ENCODE data around the gene OR8B8.

GRCh38 chr11:124483422-124483821 is 37.9 kb upstream of the OR8B8 start:
- no peak for TF ChIP-seq CTCF (IDR thresholded peaks at IDR 0.05)
- TF ChIP-seq EP300 (IDR thresholded peaks at IDR 0.05), result no peak

Measured in tibial nerve (tissue), 4 donors.